ENCODE measurements around the gene TSPAN9. TPM values are rescaled to one million over a fixed set of nuclear protein-coding genes. Genes with fewer than 3 reads are reported as not detected.

TSPAN9 gene
- total RNA-seq, 1 donor from 2014 or later: 49.4 TPM

DNA sequence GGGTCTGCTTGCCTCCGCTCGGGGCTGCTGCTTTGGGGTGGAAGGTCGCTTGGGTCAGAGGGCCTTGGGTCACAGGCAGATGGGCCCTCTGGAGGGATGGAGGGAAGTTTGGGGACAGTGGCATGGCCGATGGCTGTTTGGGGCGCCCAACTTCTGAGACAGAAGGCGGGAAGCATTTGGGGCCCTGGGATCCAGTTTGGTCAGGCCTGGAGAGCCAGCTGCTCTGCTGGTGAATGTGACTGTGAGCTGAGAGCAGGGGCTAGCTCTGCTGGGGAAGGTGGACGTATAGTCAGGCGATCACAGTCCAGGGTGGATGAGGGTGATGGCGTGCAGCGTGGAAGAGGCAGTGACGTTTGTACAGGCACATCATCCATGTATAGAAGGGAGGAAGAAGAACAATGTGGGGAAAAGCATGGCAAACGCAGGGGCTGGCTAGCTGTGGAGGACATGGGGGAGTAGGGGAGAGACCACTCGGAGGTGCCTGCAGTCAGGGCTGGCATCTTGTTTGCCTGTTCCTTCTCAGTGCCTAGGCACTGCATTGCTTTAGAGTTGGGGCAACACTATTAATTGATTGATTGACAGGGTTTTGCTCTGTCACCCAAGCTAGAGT is 57.5 kb downstream of the TSPAN9 start:
- H3K27me3 Mint-ChIP-seq (ENCODE audit: low read depth): no peaks in the 10 kb centered on the region
- no peak overlapping the region for H3K4me3 Mint-ChIP-seq
- H3K27ac Mint-ChIP-seq: no peak overlapping the region
- H3K9me3 Mint-ChIP-seq: no peaks in the 10 kb centered on the region
- no peak for TF ChIP-seq CTCF (IDR thresholded peaks at IDR 0.05; ENCODE audit: unreplicated experiment)
- H3K36me3 Mint-ChIP-seq: no peaks in the 10 kb centered on the region
- H3K4me1 Mint-ChIP-seq: peaks cover 24% of the 10 kb centered on the region
- DNase-seq (ENCODE audit: low spot score in 2 of 2, unreplicated experiment in 2 of 2): no peak

DNA sequence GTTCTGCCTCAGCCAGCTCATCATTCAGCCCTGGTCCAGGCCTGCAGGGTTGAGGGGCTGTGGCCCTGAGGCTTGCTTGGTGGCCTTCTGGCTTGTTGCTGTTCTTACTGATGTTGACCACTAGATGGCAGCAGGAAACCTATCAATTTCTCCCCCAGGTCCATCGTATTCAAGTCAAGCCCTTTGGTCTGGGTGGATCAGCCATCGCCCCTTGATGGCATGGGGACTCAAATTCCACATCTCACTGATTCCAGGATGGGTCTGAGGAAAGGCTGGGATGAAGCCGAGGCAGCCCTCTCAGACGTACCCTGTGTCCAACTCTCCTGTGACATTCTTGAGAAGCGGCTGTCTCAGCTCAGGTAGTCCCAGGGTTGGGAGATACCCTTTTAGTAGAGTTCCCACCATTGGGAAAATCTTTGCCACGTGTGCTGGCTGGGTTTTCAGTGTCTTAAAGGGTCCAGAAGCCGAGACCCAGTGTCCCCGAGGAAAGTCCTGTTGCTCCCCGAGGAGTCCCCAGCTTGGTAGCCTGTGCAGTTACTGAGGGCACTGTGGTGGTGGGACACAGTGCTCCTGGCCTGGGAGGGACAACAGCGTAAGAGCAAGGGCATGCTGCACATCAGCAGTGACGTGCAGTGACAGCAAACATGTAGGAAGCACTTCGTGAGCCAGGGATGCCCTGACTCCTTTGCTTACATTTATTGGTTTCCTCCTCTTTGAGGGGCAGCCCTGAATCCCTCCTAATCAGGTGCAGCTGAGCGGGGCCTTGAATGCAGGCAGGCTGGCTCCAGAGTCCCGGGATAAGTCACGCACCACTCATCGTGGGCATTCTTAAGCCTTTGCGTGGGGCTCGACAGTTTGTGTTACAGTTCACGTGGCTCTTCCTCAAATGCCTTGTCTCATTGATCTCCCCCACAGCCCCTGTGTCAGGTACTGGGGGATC is 58.6 kb downstream of the TSPAN9 start:
- Mint-ChIP-seq H3K36me3 (no peaks in the 10 kb centered on the region), H3K27me3 (ENCODE audit: low read depth) (no peaks in the 10 kb centered on the region), H3K4me1 (peaks cover 24% of the 10 kb centered on the region), H3K9me3 (no peaks in the 10 kb centered on the region), H3K4me3 (no peak overlapping the region), H3K27ac (no peak overlapping the region)
- peak; percentile 93 for TF ChIP-seq CTCF (IDR thresholded peaks at IDR 0.05; ENCODE audit: unreplicated experiment)
- DNase-seq (ENCODE audit: low spot score in 2 of 2, unreplicated experiment in 2 of 2): peak in 1 of 2 experiments; percentile 56

- Mint-ChIP-seq H3K4me1 (peaks cover 23% of the 10 kb centered on the region), H3K27me3 (ENCODE audit: low read depth) (no peaks in the 10 kb centered on the region), H3K9me3 (no peaks in the 10 kb centered on the region), H3K36me3 (no peaks in the 10 kb centered on the region), H3K4me3 (no peak overlapping the region), H3K27ac (no peak overlapping the region)
- no peak for DNase-seq (ENCODE audit: low spot score in 2 of 2, unreplicated experiment in 2 of 2)
- TF ChIP-seq CTCF (IDR thresholded peaks at IDR 0.05; ENCODE audit: unreplicated experiment): no peak
Measured at GRCh38 chr12:3136641-3137267, 59.6 kb downstream of the TSPAN9 start.

DNA sequence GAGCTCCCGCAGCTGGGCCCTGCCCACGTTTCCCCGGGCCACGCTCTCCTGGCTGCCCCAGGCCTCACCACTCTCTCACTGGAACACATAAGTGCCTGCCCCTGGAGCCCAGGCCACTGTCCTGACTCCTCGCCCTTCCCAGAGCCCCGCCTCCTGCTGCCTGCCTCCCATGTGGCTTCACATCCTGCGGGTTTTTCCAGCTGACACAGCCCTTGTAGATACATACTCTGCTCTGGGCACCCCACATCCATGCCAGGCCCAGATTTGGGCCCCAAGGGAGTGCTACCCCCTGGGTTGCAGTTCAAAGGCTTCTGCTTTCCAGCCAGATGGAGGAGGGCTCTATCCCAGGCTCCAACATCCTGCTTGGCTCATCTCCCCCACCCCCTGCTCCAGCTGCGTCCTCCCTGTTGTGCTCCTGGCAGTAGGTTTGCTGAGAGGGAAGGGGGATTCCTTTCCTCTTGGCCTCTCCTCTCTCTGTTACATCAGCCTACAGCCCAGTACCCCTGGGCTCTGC is 60.1 kb downstream of the TSPAN9 start:
- Mint-ChIP-seq H3K9me3 (no peaks in the 10 kb centered on the region), H3K4me1 (peaks cover 17% of the 10 kb centered on the region), H3K27ac (peak overlapping the region; percentile 34), H3K27me3 (ENCODE audit: low read depth) (no peaks in the 10 kb centered on the region), H3K4me3 (no peak overlapping the region), H3K36me3 (no peaks in the 10 kb centered on the region)
- no peak for DNase-seq (ENCODE audit: low spot score in 2 of 2, unreplicated experiment in 2 of 2)
- TF ChIP-seq CTCF (IDR thresholded peaks at IDR 0.05; ENCODE audit: unreplicated experiment): no peak

- no peak for DNase-seq (ENCODE audit: low spot score in 2 of 2, unreplicated experiment in 2 of 2)
- no peaks in the 10 kb centered on the region for H3K9me3 Mint-ChIP-seq
- no peaks in the 10 kb centered on the region for H3K36me3 Mint-ChIP-seq
- H3K4me1 Mint-ChIP-seq: peaks cover 11% of the 10 kb centered on the region
- no peaks in the 10 kb centered on the region for H3K27me3 Mint-ChIP-seq (ENCODE audit: low read depth)
- H3K27ac Mint-ChIP-seq: peak overlapping the region; percentile 34
- TF ChIP-seq CTCF (IDR thresholded peaks at IDR 0.05; ENCODE audit: unreplicated experiment): no peak
- no peak overlapping the region for H3K4me3 Mint-ChIP-seq
Measured at GRCh38 chr12:3137814-3138445, 60.8 kb downstream of the TSPAN9 start.

Data from mesothelial cell of epicardium (in vitro differentiated cells).